HCT116 (cell line): ENCODE results near the gene OSTM1. TPM values are rescaled to one million over a fixed set of nuclear protein-coding genes. Genes with fewer than 3 reads are reported as not detected.

ENCODE experiments used
- ATAC-seq: fragments of 200-7000 bp; cut with Tn5 transposase; 2 replicates; pipeline ENCODE4 v1.9.1; 2020; ENCODE audit warnings: mild to moderate bottlenecking, moderate library complexity
- BruUV-seq: library from RNA; stranded (reverse); fragments of 400-500 nt; replicated peaks from 2 replicates; lab custom pipeline; 2021; lab: Mats Ljungman, UMichigan
- CTCF ChIA-PET: fragments of 300-600 bp; sonication (Branson Sonifier 250); formaldehyde crosslinking; loops from one replicate; lab custom pipeline; 2021; ENCODE audit warnings: antibody characterized with exemption; lab: Charles Lee
- POLR2A ChIA-PET: fragments of 300-600, 350-600 bp; sonication (Branson Sonifier 250); formaldehyde crosslinking; loops from one replicate; lab custom pipeline; 2021; ENCODE audit warnings: antibody characterized with exemption; lab: Charles Lee
- RAD21 ChIA-PET, 2 experiments: fragments of 300-600 bp; sonication (Branson Sonifier 250); formaldehyde crosslinking; loops; one replicate each; lab custom pipeline; 2023; ENCODE audit warnings: low total read pairs in 2 of 2; ENCODE audit not compliant: uncharacterized antibody in 2 of 2, unreplicated experiment in 2 of 2, low non-redundant PET in 1 of 2; lab: Charles Lee
- DNase-seq: peaks from one replicate; pipeline ENCODE4 v3.0.0-alpha.2; 2010; ENCODE audit warnings: low read depth, low spot score
- H2AFZ ChIP-seq: fragments of 200-600 bp; shearing (Covaris generic), sonication (generic); 2 replicates; pipeline ENCODE4 v1.6.1; 2017; ENCODE audit warnings: low read depth, mixed run types, mixed read lengths, antibody characterized with exemption, low read length; ENCODE audit not compliant: poor library complexity, severe bottlenecking
- H3K27ac ChIP-seq: 2 replicates; pipeline ENCODE4 v1.5.1; 2012; ENCODE audit warnings: low read depth, low read length
- H3K27me3 ChIP-seq: fragments of 200-600 bp; sonication (generic); 2 replicates; pipeline ENCODE4 v1.6.1; 2016; ENCODE audit warnings: mixed run types, low read length, mixed read lengths; ENCODE audit not compliant: insufficient read depth
- H3K36me3 ChIP-seq, 2 experiments: fragments of 200-500 bp in 1 of 2; fragments of 200-600 bp in 1 of 2; sonication (Bioruptor generic) in 1 of 2; sonication (generic) in 1 of 2; 2 replicates each; pipeline versions ENCODE4 v1.5.1 to v1.6.1; 2014 to 2016; ENCODE audit warnings: low read length in 2 of 2, inconsistent platforms in 1 of 2, mixed read lengths in 1 of 2, mixed run types in 1 of 2; ENCODE audit not compliant: insufficient read depth in 2 of 2, control insufficient read depth in 1 of 2
- H3K4me1 ChIP-seq, 2 experiments: fragments of 200-600 bp in 1 of 2; sonication (generic) in 1 of 2; 2 replicates each; pipeline versions ENCODE4 v1.5.1 to v1.6.1; 2012 to 2017; ENCODE audit warnings: low read length in 2 of 2, inconsistent platforms in 1 of 2, mild to moderate bottlenecking in 1 of 2, mixed read lengths in 1 of 2, mixed run types in 1 of 2, moderate library complexity in 1 of 2; ENCODE audit not compliant: insufficient read depth in 2 of 2, control insufficient read depth in 1 of 2
- H3K4me2 ChIP-seq: fragments of 200-600 bp; sonication (generic); 2 replicates; pipeline ENCODE4 v1.6.1; 2017; ENCODE audit warnings: mixed run types, low read length, mixed read lengths
- H3K4me3 ChIP-seq, 2 experiments: fragments of 200-600 bp in 1 of 2; sonication (generic) in 1 of 2; replicated peaks in 1 of 2; 2 replicates each; pipeline ENCODE4 v1.5.1; 2011 to 2016; ENCODE audit warnings: low read length in 2 of 2, control low read depth in 1 of 2, low read depth in 1 of 2, mild to moderate bottlenecking in 1 of 2, mixed read lengths in 1 of 2, mixed run types in 1 of 2
- H3K79me2 ChIP-seq: fragments of 200-600 bp; sonication (generic); 2 replicates; pipeline ENCODE4 v1.6.1; 2017; ENCODE audit warnings: mild to moderate bottlenecking, mixed run types, low read length, moderate library complexity, mixed read lengths; ENCODE audit not compliant: insufficient read depth
- H3K9ac ChIP-seq: fragments of 200-600 bp; sonication (generic); 2 replicates; pipeline ENCODE4 v1.6.1; 2016; ENCODE audit warnings: low read length, mixed read lengths
- H3K9me2 ChIP-seq: fragments of 200-600 bp; sonication (generic), shearing (Covaris generic); 2 replicates; pipeline ENCODE4 v1.6.1; 2017; ENCODE audit warnings: mixed run types, mild to moderate bottlenecking, moderate library complexity; ENCODE audit not compliant: insufficient read depth
- H3K9me3 ChIP-seq, 2 experiments: fragments of 200-500 bp in 1 of 2; fragments of 200-600 bp in 1 of 2; sonication (Bioruptor generic) in 1 of 2; sonication (generic) in 1 of 2; 2 replicates each; pipeline ENCODE4 v1.6.1; 2014 to 2017; ENCODE audit warnings: low read length in 2 of 2, mixed read lengths in 2 of 2, inconsistent platforms in 1 of 2, low read depth in 1 of 2, mild to moderate bottlenecking in 1 of 2, mixed run types in 1 of 2, moderate library complexity in 1 of 2; ENCODE audit not compliant: control insufficient read depth in 1 of 2, insufficient read depth in 1 of 2
- H4K20me1 ChIP-seq: fragments of 200-600 bp; sonication (generic), shearing (Covaris generic); 2 replicates; pipeline ENCODE4 v1.6.1; 2017; ENCODE audit warnings: mixed run types, mild to moderate bottlenecking, moderate library complexity; ENCODE audit not compliant: insufficient read depth
- CBX3 ChIP-seq: IDR thresholded peaks from 2 replicates; pipeline ENCODE4 v1.6.1; 2012; ENCODE audit warnings: low read depth
- CEBPB ChIP-seq: IDR thresholded peaks from 2 replicates; pipeline ENCODE4 v1.6.1; 2012; ENCODE audit warnings: low read depth
- CTCF ChIP-seq, 3 experiments: fragments of 200-600 bp in 1 of 3; sonication (generic) in 1 of 3; IDR thresholded peaks in 2 of 3; conservative IDR thresholded peaks in 1 of 3; 2 replicates each; pipeline ENCODE4 v1.5.1; 2012 to 2017; ENCODE audit warnings: low read depth in 2 of 3, low read length in 2 of 3, antibody characterized with exemption in 1 of 3, borderline replicate concordance in 1 of 3, control low read depth in 1 of 3, mild to moderate bottlenecking in 1 of 3, mixed read lengths in 1 of 3, mixed run types in 1 of 3, moderate library complexity in 1 of 3; ENCODE audit not compliant: insufficient read depth in 1 of 3
- EGR1 ChIP-seq: IDR thresholded peaks from 2 replicates; pipeline ENCODE4 v1.6.1; 2012; ENCODE audit warnings: low read depth
- EZH2phosphoT487 ChIP-seq: fragments of 200-600 bp; IDR thresholded peaks from 2 replicates; pipeline ENCODE4 v1.6.1; 2018; ENCODE audit warnings: antibody characterized with exemption, borderline replicate concordance
- MAX ChIP-seq: IDR thresholded peaks from 2 replicates; pipeline ENCODE4 v1.6.1; 2012
- POLR2A ChIP-seq: IDR thresholded peaks from 2 replicates; pipeline ENCODE4 v1.7.0; 2011; ENCODE audit warnings: borderline replicate concordance; ENCODE audit not compliant: insufficient read depth, insufficient read length; ENCODE audit errors: extremely low read depth
- POLR2AphosphoS5 ChIP-seq: IDR thresholded peaks from 2 replicates; pipeline ENCODE4 v1.6.1; 2011; ENCODE audit warnings: mild to moderate bottlenecking, low read depth, low read length, moderate library complexity
- SRF ChIP-seq: IDR thresholded peaks from 2 replicates; pipeline ENCODE4 v1.6.1; 2012; ENCODE audit warnings: low read depth
- TCF7L2 ChIP-seq: IDR thresholded peaks from 2 replicates; pipeline ENCODE4 v1.7.0; 2011; ENCODE audit warnings: borderline replicate concordance, inconsistent platforms; ENCODE audit not compliant: insufficient read depth, insufficient read length; ENCODE audit errors: extremely low read depth
- YY1 ChIP-seq: IDR thresholded peaks from 2 replicates; pipeline ENCODE4 v1.6.1; 2011; ENCODE audit warnings: low read length, low read depth, moderate library complexity, mild to moderate bottlenecking; ENCODE audit not compliant: insufficient replicate concordance; ENCODE audit errors: extremely low read depth
- ZBTB33 ChIP-seq: IDR thresholded peaks from 2 replicates; pipeline ENCODE4 v1.6.1; 2011; ENCODE audit warnings: mild to moderate bottlenecking, low read length, moderate library complexity; ENCODE audit not compliant: insufficient replicate concordance; ENCODE audit errors: extremely low read depth
- ZNF274 ChIP-seq: fragments of 200-500 bp; sonication (Bioruptor generic); IDR thresholded peaks from 2 replicates; pipeline ENCODE4 v1.6.1; 2014; ENCODE audit warnings: mild to moderate bottlenecking, low read depth, low read length, inconsistent platforms
- intact Hi-C: fragments of 100-400 bp; cut with micrococcal nuclease; formaldehyde crosslinking; loops from 2 replicates; pipeline ENCODE4 v1.10.0; 2022
- total RNA-seq: library from RNA; stranded (reverse); gene quantifications from one replicate; pipeline ENCODE4 v1.2.1, GENCODE V29; 2021; ENCODE audit not compliant: unreplicated experiment

OSTM1 gene
- total RNA-seq, 1 experiment from 2014 or later: 11.2 TPM

- no peak overlapping the region for H2AFZ ChIP-seq
- no peak overlapping the region for H3K4me2 ChIP-seq
- no peaks in the 10 kb centered on the region for H3K36me3 ChIP-seq
- H3K79me2 ChIP-seq: no peaks in the 10 kb centered on the region
- no peaks in the 10 kb centered on the region for H4K20me1 ChIP-seq
- H3K9me3 ChIP-seq: no peaks in the 10 kb centered on the region
- DNase-seq (no peak), ATAC-seq (no peak)
- no peak for TF ChIP-seq POLR2A
- TF ChIP-seq ZNF274: no peak
- no peak for TF ChIP-seq EZH2phosphoT487
- TF ChIP-seq EGR1: no peak
- TF ChIP-seq YY1: no peak
- no peak for TF ChIP-seq MAX
- no peak for TF ChIP-seq CBX3
- no peak overlapping the region for H3K4me3 ChIP-seq
- no peak overlapping the region for H3K27ac ChIP-seq
- POLR2A ChIA-PET: no interaction called here
- no peaks in the 10 kb centered on the region for H3K9me2 ChIP-seq
- H3K9ac ChIP-seq: no peak overlapping the region
- BruUV-seq: no TSS peak
- RAD21 ChIA-PET: no interaction called here
- CTCF ChIA-PET: no interaction called here
- H3K4me1 ChIP-seq: no peaks in the 10 kb centered on the region
- intact Hi-C loops: loop anchor here (10.0 kb wide), 2 partner anchors 145 to 245 kb away; partner anchors contain the start of gene SNX3
- H3K27me3 ChIP-seq: no peaks in the 10 kb centered on the region
Measured at GRCh38 chr6:108119769-108120141, 45.2 kb upstream of the OSTM1 start.

- no peak overlapping the region for H3K9ac ChIP-seq
- H2AFZ ChIP-seq: no peak overlapping the region
- DNase-seq: no peak
- H3K4me3 ChIP-seq: no peak overlapping the region
- no TSS peak for BruUV-seq
- H3K27me3 ChIP-seq: no peaks in the 10 kb centered on the region
- POLR2A ChIA-PET: no interaction called here
- no peaks in the 10 kb centered on the region for H3K36me3 ChIP-seq
- H3K9me2 ChIP-seq: no peaks in the 10 kb centered on the region
- RAD21 ChIA-PET: interaction anchor here in 1 of 2 experiments (0.6 kb wide), 1 partner anchor 32 kb away, joined by 4 read pairs; no protein-coding TSS in a partner anchor
- H3K9me3 ChIP-seq: no peaks in the 10 kb centered on the region
- H3K79me2 ChIP-seq: no peaks in the 10 kb centered on the region
- intact Hi-C loops: loop anchor here (10.0 kb wide), 2 partner anchors 146 to 246 kb away; partner anchors contain the start of gene SNX3
- no peak overlapping the region for H3K4me2 ChIP-seq
- no peaks in the 10 kb centered on the region for H3K4me1 ChIP-seq
- H3K27ac ChIP-seq: no peak overlapping the region
- CTCF ChIA-PET: no interaction called here
- H4K20me1 ChIP-seq: no peaks in the 10 kb centered on the region
- TF ChIP-seq EZH2phosphoT487 (no peak), CTCF (IDR thresholded peaks at IDR 0.05 in 2 of 3, conservative IDR thresholded peaks at IDR 0.05 in 1 of 3; ENCODE audit: borderline replicate concordance in 1 of 3, insufficient read depth in 1 of 3, low read depth in 2 of 3, low read length in 2 of 3) (no peak), ZBTB33 (no peak), CEBPB (no peak), TCF7L2 (no peak), YY1 (no peak), EGR1 (no peak), POLR2AphosphoS5 (no peak), SRF (no peak)
- no peak for ATAC-seq
Measured at GRCh38 chr6:108118810-108119768, 44.5 kb upstream of the OSTM1 start.
